Esophagus muscularis mucosa (tissue), 3 donors: ENCODE measurements around the gene MYRIP.

Source experiments
- EP300 ChIP-seq: sonication (generic); formaldehyde crosslinking; IDR thresholded peaks from one replicate; pipeline ENCODE4 v1.6.1; 2017; ENCODE audit warnings: antibody characterized with exemption
- TF ChIP-seq, protein P1 (sequence below), 3 experiments: fragments of 200-600 bp in 2 of 3; fragments of 450-650 bp in 1 of 3; sonication (generic) in 2 of 3; IDR thresholded peaks; one replicate each; pipeline ENCODE4 v1.5.1; 2017 to 2019; ENCODE audit warnings: antibody characterized with exemption in 3 of 3, mild to moderate bottlenecking in 2 of 3, moderate library complexity in 1 of 3

DNA sequence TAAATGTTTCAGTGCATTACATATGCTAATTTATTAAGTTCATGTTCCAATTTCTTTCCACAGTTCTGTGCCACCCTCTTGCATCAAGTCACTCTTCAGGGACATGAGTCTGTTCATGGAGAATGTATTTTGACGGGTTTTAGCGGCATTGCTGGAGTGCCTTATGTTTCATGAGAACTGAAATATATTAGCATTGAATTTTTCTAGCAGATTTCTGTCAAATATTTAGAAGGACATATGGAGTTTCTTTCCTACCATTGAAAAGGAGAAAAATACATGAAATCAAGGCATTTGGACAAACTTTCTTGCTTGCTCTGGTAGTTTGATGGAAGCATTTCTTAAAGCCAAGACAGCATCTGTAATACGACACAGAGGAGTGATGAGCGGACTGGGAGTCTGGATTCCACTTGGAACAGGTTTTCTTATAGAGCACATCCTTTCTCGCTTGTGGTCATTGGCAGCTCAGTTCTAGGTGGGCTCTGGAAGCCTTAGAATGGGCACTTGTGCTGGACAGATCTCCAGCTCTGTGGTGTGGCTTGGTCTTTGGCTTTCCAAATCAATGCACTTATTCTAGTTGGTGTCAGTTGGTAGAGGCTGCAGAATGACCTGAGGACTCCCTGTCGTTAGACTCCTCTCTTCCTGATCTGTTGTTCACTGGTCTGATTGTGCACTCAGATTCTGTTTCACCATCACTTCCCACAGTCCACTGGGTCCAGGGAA, 415.5 kb downstream of the MYRIP start:
- TF ChIP-seq, protein P1, sequence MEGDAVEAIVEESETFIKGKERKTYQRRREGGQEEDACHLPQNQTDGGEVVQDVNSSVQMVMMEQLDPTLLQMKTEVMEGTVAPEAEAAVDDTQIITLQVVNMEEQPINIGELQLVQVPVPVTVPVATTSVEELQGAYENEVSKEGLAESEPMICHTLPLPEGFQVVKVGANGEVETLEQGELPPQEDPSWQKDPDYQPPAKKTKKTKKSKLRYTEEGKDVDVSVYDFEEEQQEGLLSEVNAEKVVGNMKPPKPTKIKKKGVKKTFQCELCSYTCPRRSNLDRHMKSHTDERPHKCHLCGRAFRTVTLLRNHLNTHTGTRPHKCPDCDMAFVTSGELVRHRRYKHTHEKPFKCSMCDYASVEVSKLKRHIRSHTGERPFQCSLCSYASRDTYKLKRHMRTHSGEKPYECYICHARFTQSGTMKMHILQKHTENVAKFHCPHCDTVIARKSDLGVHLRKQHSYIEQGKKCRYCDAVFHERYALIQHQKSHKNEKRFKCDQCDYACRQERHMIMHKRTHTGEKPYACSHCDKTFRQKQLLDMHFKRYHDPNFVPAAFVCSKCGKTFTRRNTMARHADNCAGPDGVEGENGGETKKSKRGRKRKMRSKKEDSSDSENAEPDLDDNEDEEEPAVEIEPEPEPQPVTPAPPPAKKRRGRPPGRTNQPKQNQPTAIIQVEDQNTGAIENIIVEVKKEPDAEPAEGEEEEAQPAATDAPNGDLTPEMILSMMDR (IDR thresholded peaks at IDR 0.05): no peak
- TF ChIP-seq EP300: no peak
